ENCODE data around the gene ZIC1.

The ZIC1 gene

DNA sequence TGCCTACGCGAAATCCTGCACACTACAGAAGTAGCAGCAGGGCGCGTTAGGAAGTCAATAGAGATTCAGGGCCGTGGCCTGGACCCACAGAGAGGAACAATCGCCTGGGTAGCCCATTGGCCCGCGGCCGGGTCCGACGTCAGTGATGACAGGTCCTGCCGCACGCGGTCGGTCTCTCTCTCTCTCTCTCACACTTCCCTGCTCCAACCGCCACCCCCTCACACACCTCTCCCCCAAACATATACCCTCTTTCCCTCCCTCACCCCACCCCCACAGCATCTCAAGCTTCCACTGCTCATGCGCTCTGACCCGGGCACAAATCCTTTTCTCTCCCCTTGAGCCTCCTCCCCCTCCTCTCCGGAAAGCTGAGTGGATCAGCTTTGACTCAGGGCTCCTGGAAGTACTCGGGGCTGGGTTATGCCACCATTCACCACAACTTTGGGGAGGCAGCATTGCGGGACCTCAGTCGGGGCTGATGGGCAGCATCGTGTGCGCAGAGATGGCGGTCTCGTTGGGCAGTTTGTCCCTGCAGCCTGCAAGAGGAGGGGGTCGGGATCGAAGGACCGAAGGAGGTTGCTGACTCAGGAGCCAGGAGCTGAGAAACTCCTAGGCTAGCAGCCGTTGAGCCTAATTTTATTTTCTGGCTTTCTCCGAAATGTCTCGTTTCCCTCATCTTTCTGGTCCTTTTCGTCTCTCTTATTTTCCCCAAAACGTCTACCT lies 11.8 kb upstream of the ZIC1 start:
- no peak for DNase-seq

DNA sequence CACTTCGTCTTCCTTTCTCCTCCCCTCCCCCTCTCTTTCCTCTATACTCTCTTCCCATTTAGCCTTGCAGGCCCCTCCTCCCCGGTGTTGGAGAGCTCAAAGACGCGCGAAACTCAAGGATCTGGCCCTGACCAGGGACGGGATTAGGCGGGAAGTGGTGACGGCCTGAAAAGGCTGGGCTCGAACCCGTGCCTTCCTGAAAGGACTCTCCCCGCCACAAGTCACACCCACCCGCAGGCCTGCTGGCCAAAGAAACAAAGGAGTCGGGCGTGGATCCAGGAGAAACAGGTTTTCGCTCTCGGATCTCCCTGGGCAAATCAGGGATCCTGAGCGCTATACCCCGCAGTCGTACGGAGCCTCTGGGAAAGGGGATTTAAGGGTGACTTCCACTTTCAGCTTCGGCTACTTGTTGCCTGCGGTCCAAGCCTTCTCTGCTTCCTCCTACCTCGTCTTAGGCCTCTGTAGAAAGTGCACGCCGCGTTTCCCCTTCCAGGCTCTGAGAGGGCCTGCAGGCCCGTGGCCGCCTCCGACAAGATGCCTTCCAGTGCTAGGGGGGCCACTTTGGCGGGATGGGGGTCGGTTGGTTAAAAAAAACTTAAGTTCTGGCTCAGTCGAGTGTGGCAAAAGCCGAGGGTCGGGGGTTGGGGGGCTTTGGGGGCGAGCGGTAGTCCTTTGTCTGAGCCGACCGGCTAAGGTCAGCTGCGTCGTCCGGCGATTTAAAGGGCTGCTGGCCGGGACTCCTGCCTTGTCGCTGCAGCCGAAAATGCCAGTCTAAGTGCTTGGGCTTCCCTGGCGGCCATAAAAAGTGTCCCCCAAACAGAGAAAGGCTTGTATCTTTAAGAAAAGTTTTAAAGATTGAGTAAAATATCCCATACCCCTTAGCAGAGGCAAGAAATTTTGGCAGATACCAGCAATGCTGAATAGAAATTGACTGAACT lies 11.0 kb upstream of the ZIC1 start:
- DNase-seq, result no peak

DNA sequence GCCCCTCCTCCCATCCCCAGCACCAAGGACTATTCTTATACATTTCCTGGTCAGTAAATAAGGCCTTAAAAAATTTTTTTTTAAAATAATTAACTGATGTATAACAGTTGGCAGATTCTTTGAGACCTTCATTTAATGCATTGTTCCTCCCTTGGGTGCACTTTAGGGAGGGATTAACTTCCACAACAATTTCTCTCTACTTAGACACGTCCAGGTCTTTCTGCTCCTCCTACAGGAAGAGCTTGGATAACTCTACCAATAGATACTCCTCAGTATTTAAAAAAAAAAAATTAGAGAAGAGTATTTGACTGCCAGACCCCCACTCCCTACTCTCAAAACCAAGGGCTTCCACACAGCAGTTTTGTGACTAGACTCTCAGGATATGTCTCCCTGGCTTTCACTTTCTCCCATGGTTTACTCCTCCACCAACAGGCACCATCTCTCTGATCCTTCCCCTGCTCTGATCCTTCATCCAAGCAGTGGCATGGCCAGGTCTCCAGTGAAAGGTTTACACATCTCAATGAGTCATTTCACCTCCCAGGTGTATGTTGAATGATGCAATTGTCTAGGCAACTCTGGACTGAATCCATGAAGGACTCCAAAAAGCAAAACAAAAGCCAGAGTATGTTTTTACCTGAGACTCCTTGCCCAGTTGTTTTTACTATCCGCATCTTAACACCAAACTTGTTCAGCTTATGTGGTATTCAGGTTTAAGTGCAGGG lies 10.2 kb upstream of the ZIC1 start:
- no peak for DNase-seq

DNA sequence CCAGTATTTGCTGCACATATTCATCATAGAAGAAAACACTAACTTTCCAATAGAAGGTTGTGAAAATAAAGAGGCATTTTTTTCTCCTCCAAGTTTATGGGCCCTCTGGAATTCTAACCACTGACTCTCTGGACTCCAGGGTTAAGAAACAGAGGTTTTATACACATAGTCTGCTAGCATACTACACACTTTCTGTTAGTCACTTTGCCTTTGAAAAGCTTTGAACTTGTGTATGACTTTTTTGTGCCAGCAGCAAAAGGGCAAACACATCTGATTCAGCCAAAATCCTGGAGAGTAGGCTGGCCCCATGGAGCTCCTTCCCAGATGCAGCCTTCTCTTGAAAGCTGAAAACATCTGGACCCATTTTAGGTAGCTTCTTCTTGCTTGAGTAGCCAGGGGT lies 9.1 kb upstream of the ZIC1 start:
- DNase-seq, result no peak

DNA sequence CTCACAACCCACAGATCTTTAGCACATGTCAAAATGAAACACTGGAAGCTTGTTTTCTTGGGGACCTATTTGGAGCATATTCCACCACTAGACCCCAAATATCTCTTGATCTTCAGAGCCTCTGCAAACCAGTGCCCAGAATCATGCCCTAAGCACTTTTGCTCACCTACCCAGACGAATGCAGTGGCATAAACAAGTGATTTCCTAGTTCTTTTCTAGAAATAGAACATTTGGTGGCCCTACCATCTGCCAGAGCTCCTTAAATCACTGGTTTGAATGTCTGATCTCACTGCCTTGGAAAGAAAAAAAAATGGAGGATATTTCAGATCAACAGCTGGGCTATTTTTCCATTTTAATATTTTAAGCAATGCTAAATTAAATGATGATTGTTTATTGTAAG lies 8.2 kb upstream of the ZIC1 start:
- DNase-seq, result no peak

DNA sequence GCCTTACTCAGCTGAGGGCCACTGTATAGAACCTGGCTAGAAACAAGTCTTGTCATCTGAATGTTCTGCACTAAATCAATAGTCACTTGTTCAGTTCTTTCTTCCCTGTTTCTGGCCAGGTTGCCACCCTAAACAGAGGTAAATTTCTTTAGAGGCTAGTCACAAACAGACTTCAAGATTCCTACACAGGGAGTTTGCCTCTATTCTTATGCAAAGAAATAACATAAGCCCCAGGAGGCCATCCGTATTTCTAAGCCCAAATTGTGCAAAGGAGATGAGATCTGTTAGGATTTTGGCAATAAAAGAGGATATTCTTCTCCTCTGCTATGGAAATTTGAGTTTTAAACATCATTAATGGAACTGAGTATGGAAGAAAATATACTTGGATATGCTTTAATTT lies 7.7 kb upstream of the ZIC1 start:
- no peak for DNase-seq

DNA sequence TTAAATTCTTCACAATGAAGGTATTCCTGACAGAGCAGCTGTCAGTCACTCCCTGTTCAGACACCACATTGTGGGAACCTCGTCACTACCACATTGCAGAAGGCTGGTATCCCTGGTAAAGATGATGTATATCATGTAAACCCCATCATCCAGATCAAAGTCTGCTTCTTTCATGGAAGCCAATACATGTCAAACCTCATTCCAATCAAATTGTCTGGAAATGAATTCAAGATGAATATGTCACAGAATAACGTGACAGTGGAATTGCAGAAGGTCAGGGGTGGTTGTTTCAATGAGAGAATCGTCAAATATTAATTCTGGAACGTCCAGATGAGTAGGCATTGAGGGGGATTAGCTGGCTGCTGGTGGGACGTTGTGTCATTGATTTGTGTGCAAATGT lies 7.0 kb upstream of the ZIC1 start:
- DNase-seq, result no peak

DNA sequence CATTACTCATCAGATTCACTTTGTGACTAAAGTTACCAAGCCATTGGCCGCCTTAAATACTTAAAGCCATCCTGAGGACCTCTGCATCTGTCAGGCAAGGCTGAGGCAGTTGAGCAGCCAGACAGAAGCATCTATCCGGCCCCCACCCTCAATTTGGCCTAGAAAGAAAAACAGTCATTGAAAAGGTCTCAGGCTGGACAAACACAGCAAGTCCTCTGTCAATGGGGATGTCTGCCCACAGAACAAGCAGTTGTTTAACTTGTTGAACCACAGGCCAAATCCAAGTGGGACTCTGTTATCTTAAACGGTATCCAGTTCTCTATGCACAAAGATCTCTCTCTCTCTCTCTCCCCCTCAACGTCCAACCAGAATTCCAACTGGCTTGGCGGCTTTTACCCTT lies 5.7 kb upstream of the ZIC1 start:
- no peak for DNase-seq

DNA sequence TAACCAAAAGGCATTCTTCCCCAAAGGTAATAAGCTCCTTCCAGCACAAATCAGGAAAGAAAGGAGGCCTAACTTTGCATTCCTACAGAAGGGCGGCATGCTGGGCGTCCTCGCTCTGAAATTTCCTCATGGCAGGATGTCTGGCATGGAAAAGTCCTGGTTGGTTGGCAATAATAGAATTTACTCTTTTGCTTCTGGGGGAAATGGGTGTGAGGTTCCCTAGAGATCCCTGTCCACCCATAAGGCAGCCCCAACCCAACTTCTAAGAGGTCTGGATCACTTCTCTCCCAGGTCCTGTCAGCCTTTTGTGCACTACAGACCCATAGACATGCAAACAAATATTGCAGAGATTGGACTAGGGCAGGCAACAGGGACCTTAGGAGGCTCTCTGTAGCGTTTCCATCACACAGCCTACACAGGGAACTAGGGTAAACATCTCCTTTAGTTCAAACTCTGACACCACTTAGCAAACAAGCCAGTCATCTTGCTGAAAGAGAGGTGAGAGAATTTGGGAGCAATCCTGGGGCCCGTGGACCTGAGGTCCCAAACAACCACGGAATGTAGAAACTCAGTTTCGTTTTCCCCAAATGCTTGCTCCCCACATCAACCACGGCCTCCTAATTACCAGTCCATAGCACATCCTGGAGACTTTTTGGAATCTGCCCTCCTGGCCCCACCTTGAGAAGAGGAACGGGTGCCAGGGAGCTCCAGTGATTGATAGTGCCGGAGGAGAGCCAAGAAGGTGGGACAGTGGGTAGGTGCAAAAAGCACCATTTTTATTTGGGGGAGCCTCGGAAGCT lies 5.0 kb upstream of the ZIC1 start:
- DNase-seq, result no peak

DNA sequence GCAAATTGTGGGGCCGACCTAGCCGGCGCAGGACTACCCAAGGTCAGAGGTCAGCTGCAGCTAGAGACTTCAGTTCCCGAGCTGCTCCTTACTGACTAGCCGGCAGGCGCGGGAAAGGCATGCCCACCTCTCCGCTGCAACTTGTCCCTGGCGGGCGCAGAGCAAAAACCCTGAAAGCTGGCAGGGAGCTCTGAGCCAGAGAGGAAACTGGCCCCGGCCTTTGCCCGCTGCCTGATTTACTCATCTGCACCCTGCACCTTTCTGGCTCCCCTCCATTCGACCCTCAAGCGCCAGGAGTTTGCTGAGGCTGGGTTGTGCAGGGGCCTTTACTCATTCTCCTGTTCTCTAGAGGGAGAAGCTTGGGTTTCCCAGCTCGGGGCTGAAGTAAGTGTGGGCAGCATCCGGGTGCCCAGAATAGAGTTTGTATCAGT lies 4.3 kb upstream of the ZIC1 start:
- no peak for DNase-seq

DNA sequence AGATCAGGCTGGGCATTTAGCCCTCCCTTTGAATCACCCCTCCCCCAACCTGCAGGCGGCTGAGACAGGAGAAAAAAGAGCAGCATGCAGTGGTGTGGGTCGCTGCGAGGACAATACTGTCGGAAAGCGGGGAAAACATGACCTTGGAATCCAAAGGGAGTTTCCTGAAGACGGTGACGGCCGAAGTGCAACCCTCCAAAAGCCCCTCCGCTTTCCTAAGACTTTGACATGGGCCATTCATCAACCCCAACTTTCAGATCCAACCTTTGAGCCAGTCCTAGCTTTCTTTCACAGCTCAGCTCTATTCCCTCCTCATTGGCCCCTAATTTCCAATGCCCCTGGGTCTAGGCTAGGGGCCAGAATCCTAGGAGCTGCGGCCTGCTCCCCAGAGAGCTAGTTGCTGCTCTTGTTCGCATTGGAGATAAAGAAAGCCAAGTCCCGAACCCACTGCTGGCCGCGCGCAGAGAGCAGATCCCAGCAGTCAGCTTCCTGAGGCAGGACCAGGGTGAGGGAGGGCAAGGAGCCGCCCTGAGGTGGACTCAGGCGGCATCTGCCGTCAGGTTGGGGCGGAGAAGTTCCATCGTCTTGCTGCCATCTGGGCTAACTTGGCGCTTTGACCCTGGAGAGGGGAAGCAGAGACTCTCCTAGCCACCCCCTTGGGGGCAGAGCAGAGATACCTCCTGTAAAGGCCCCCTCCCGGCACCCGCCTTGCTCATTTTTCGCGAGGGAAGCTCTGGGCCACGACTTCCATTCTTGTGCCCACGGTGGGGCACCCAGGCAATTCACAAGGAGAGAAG lies 3.7 kb upstream of the ZIC1 start:
- DNase-seq, result no peak

DNA sequence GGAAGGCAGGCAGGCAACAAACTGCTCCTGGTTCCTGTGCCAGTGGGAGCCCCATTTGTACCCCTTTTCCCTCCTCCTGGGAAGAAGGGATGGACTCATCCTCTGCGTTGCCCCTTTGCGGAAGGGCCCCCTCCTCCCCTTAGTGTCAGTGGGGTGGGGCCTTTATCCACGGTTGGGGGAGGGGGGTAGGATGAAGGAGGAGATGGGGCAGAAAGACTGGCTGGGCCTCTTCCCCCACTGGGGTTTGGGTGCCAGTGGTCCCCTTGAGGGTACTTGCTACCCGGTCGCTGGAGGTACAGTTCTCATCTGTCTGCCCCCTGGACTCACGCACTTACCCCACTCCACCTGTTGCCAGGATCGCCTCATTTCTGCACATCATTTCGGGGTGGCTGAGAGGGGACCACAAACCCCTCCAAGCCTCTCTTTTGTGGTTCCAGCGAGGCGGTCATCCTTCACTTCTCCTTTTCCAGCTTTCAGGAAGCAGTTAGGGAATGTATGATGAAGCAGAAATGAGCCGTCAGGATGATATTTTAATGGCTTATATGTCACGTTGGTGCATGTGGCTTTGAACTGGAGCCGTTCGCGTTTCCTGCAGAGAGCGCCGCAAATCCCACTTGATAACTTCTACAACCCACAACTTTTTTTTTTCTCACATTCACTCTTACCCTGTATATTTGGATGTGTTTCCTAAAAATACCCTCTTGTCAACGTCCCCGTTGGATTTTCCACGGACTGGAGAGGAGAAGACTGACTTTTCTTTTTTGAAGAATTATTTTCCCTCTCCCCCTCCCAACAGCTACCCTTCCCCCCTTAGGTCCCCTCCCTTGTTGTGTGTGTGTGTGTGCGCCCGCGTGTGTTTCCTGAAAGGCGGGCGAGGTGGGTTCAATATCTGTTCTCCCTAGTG lies 2.9 kb upstream of the ZIC1 start, which contains the start of gene ZIC4:
ZIC4 (minus strand) TSS at position 516 of the 904 bp plus-strand sequence. CDS start 3,746 bp downstream, outside the sequence.
- no peak for DNase-seq

DNA sequence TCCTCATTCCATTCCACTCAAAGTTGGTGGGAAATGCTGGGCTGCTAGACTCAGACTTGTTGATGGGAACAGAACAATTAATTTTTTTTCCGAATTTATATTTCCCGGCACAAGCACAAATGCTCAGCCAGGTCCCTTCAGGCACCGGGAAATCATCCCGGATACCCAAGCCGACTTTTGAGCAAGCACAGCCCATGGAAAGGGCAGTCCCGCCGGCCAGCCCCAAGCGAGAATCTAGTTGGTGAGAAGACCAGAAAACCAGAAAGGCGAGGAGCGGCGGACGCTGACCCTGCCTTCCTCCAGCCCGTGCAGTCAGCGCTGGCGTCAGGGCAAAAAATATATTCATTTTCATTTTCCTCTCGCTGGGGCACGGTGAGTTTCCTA lies 2.1 kb upstream of the ZIC1 start:
- DNase-seq, result no peak

DNA sequence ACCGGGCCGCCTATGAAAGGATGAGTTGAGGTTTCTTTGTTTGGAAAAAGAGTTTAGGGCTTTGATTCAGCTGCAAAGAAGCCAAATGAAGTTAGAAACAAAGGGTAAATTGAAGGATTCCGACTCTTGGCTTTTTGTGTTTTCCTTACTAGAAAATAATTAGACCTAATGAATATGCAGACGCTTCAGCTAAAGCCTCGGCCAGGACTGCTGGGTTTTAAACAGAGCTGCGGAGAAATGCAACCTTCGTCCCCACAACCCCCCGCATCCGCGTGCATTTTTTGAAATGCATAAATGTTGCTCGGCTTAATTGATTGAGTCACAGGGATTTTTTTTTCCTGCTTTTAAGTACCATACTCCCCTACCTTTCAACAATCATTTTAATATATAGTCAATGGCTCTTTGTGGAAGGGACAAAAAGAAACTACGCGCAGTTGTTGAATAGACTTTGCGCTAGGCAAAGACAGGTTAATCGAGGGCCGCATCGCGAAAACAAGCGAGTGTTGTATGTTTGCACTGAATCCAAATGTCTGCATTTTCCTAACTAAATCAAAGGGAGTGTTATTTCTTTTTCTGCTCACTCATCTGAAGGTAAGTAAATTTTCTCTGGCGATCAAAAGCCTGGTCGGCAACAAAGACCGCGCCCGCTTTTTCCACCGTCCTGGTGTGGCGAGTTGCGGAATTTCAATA lies 1.5 kb upstream of the ZIC1 start:
- DNase-seq, result no peak

DNA sequence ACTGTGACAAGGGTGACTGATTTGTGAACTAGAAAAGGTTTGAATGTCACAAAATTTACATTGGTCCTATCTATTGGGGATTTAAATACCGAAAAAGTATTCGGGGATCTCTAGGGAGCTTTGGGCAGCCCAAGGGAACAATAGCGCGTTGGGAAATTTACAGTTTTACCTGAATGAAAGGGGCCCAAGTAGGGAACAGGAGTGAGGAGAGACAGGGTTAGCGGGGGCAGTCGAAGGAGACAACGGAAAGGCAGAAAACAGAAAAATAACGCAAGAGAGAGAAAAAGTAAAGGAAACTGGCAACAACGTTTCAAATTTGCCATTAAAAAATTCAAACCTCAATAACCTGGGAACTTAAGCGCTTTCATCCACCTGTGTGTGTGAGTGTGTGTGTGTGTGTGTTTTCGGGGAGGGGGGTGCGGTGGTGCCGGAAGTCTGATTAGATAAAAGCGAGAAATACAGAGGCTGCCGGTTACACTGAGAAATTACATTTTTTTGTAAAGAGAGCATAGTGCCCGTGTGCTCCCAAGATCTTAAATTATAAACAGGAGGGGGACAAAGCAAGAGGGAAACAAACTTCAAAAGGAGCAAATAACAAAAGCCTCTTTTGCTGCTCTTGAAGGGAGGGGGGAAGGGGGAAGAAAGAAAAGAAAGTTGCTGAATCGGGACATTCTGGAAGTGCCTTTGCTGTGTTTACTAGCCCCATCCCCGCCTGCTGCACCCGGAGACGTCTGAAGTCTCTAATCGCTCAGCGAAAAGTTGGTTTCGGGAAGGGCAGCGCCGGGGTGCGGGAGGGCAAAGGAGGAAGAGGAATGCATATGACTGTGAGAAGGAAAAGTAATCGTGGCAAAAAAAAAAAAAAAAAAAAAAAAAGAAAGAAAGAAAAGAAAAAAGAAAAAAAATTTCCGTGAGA lies 721 bp upstream of the ZIC1 start:
- no peak for DNase-seq

DNA sequence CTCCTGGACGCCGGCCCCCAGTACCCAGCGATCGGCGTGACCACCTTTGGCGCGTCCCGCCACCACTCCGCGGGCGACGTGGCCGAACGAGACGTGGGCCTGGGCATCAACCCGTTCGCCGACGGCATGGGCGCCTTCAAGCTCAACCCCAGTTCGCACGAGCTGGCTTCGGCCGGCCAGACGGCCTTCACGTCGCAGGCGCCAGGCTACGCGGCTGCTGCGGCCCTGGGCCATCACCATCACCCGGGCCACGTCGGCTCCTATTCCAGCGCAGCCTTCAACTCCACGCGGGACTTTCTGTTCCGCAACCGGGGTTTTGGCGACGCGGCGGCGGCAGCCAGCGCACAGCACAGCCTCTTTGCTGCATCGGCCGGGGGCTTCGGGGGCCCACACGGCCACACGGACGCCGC lies 956 bp downstream of the ZIC1 start:
- no peak for DNase-seq

DNA sequence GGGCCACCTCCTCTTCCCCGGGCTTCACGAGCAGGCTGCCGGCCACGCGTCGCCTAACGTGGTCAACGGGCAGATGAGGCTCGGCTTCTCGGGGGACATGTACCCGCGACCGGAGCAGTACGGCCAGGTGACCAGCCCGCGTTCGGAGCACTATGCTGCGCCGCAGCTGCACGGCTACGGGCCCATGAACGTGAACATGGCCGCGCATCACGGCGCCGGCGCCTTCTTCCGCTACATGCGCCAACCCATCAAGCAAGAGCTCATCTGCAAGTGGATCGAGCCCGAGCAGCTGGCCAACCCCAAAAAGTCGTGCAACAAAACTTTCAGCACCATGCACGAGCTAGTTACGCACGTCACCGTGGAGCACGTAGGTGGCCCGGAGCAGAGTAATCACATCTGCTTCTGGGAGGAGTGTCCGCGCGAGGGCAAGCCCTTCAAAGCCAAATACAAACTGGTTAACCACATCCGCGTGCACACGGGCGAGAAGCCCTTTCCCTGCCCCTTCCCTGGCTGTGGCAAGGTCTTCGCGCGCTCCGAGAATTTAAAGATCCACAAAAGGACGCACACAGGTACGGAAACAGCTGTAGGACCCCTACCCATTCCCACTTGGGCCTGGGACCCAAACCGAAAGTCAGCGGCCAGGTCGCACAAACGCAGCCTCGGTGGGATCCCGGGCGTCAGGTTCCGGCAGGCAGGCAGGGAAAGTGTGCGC lies 1.5 kb downstream of the ZIC1 start:
- DNase-seq, result no peak

DNA sequence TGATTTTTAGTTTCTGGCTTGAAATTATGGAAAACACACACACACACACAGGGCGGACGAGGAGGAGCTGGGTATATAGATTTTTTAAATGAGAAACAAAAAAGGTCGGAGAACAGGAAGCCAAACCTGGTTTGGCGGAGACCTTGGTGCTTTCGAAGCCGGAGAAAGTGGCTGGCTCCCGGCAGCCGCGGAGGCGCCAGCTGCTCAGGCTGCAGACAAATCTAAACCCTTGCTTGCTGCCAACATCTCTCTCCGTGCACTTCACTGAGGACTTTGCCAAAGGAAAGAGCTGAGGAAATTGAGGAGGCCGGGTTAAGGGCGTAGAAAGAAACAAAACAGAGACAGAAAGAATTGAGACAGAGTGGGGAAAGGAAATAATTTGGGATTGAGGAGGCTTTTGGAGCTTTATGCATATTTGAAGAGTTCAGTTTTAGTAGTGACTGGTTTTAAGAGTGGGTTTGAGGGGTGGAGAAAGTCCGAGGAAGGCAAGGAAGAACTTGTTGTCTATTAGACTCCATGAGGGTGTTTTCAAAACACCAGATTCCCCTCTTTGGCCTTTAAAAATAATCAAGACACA lies 2.2 kb downstream of the ZIC1 start:
- no peak for DNase-seq
